HL-60 (cell line): ENCODE data around the gene SPIRE2.

Experiments
- DNase-seq, 2 experiments: peaks; one replicate each; pipeline ENCODE4 v3.0.0-alpha.2; 2010 to 2020; ENCODE audit warnings: low read depth in 1 of 2, low spot score in 1 of 2
- H3K27ac ChIP-seq: fragments of 250-450 bp; sonication (Bioruptor Pico); replicated peaks from 2 replicates; pipeline ENCODE4 v1.5.1; 2020; ENCODE audit warnings: mild to moderate bottlenecking, moderate library complexity
- H3K27me3 ChIP-seq: fragments of 250-450 bp; sonication (Bioruptor Pico); 2 replicates; pipeline ENCODE4 v1.5.1; 2021; ENCODE audit warnings: mild to moderate bottlenecking, moderate library complexity; ENCODE audit not compliant: insufficient read depth, poor library complexity, severe bottlenecking
- H3K4me3 ChIP-seq: replicated peaks from 2 replicates; pipeline ENCODE4 v1.5.1; 2011; ENCODE audit warnings: mild to moderate bottlenecking, control low read depth, low read length; ENCODE audit not compliant: insufficient read depth
- GABPA ChIP-seq: IDR thresholded peaks from 2 replicates; pipeline ENCODE4 v1.6.1; 2012; ENCODE audit warnings: low read depth
- POLR2AphosphoS5 ChIP-seq: IDR thresholded peaks from 2 replicates; pipeline ENCODE4 v1.6.1; 2012; ENCODE audit warnings: low read depth
- SPI1 ChIP-seq: IDR thresholded peaks from 2 replicates; pipeline ENCODE4 v1.6.1; 2012; ENCODE audit warnings: low read depth, mild to moderate bottlenecking, borderline replicate concordance
- TF ChIP-seq, protein P1 (sequence below): IDR thresholded peaks from 2 replicates; pipeline ENCODE4 v1.6.1; 2012; ENCODE audit warnings: low read depth; ENCODE audit not compliant: insufficient replicate concordance
- TF ChIP-seq, protein P2 (sequence below): IDR thresholded peaks from one replicate; pipeline ENCODE4 v1.5.1; 2011; ENCODE audit warnings: low read length, control low read depth, inconsistent platforms; ENCODE audit not compliant: insufficient read depth

SPIRE2 gene

GRCh38 chr16:89855986-89856385, 27.7 kb downstream of the SPIRE2 start:
- Histone ChIP-seq H3K27ac (no peak overlapping the region), H3K27me3 (peaks cover 2% of the 10 kb centered on the region), H3K4me3 (no peak overlapping the region)
- no peak for DNase-seq
- TF ChIP-seq GABPA (no peak), POLR2AphosphoS5 (no peak), SPI1 (no peak)
- TF ChIP-seq, protein P1, sequence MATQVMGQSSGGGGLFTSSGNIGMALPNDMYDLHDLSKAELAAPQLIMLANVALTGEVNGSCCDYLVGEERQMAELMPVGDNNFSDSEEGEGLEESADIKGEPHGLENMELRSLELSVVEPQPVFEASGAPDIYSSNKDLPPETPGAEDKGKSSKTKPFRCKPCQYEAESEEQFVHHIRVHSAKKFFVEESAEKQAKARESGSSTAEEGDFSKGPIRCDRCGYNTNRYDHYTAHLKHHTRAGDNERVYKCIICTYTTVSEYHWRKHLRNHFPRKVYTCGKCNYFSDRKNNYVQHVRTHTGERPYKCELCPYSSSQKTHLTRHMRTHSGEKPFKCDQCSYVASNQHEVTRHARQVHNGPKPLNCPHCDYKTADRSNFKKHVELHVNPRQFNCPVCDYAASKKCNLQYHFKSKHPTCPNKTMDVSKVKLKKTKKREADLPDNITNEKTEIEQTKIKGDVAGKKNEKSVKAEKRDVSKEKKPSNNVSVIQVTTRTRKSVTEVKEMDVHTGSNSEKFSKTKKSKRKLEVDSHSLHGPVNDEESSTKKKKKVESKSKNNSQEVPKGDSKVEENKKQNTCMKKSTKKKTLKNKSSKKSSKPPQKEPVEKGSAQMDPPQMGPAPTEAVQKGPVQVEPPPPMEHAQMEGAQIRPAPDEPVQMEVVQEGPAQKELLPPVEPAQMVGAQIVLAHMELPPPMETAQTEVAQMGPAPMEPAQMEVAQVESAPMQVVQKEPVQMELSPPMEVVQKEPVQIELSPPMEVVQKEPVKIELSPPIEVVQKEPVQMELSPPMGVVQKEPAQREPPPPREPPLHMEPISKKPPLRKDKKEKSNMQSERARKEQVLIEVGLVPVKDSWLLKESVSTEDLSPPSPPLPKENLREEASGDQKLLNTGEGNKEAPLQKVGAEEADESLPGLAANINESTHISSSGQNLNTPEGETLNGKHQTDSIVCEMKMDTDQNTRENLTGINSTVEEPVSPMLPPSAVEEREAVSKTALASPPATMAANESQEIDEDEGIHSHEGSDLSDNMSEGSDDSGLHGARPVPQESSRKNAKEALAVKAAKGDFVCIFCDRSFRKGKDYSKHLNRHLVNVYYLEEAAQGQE = no peak
- TF ChIP-seq, protein P2, sequence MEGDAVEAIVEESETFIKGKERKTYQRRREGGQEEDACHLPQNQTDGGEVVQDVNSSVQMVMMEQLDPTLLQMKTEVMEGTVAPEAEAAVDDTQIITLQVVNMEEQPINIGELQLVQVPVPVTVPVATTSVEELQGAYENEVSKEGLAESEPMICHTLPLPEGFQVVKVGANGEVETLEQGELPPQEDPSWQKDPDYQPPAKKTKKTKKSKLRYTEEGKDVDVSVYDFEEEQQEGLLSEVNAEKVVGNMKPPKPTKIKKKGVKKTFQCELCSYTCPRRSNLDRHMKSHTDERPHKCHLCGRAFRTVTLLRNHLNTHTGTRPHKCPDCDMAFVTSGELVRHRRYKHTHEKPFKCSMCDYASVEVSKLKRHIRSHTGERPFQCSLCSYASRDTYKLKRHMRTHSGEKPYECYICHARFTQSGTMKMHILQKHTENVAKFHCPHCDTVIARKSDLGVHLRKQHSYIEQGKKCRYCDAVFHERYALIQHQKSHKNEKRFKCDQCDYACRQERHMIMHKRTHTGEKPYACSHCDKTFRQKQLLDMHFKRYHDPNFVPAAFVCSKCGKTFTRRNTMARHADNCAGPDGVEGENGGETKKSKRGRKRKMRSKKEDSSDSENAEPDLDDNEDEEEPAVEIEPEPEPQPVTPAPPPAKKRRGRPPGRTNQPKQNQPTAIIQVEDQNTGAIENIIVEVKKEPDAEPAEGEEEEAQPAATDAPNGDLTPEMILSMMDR = no peak

- Histone ChIP-seq H3K27ac (no peak overlapping the region), H3K4me3 (no peak overlapping the region), H3K27me3 (peaks cover 2% of the 10 kb centered on the region)
- TF ChIP-seq, protein P1 = no peak
- no peak for TF ChIP-seq GABPA
- TF ChIP-seq, protein P2 = no peak
- no peak for TF ChIP-seq SPI1
- TF ChIP-seq POLR2AphosphoS5 = no peak
- no peak for DNase-seq
Observed at GRCh38 chr16:89858973-89859614, 30.8 kb downstream of the SPIRE2 start.

DNA sequence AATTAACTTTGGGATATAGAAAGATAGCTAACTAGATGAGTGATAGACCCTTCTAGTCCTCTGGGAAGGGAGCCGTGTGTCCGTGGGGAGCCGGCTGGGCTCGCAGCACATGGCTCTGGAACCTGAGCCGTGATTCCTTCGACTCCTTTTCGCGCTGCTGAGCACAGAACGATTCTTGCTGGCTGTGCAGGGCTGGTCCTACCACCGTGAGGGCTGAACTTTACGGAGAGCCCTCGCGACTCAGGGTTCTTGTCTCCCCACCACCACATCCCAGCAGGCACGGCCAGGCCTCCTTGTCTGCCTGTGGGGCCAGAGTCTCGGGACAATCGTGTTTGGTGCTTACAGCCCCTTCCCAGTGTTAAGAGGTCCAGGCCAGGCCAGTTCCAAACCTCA, 31.3 kb downstream of the SPIRE2 start:
- TF ChIP-seq SPI1 (no peak), POLR2AphosphoS5 (no peak), GABPA (no peak)
- TF ChIP-seq, protein P1 = no peak
- TF ChIP-seq, protein P2 = no peak
- no peak for DNase-seq
- Histone ChIP-seq H3K4me3 (no peak overlapping the region), H3K27ac (no peak overlapping the region), H3K27me3 (peaks cover 2% of the 10 kb centered on the region)
